ENCODE data around the gene NWD2. TPM values are rescaled to one million over a fixed set of nuclear protein-coding genes. Genes with fewer than 3 reads are reported as not detected.

NWD2 gene
- total RNA-seq, 1 experiment from 2014 or later, result under 0.01 TPM

DNA sequence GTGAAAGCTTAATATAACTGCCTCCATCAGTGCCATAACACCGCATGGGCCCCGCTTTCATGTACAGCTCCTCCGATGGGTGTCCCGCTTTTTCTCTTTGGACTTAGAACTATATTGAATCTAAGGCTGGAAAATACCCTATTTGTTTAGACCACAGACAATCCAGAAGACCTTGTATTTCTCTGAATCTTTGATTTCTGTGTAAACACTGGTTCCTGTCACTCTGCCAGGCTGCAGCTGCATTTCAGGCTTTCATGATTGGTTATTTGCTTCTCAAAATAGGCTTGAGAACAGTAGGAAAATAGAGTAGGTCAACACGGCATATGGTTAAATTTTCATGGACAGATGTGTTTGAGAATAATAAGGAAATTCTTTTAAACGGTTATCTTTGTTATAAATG is 80.0 kb downstream of the NWD2 start:
- Histone ChIP-seq H3K9me2 (replicated peaks; ENCODE audit: low read length) (no peaks in the 10 kb centered on the region), H3K9me3 (ENCODE audit: low read length) (no peaks in the 10 kb centered on the region), H3K27me3 (ENCODE audit: low read length) (no peaks in the 10 kb centered on the region), H4K20me1 (ENCODE audit: low read length) (no peaks in the 10 kb centered on the region), H3K79me2 (ENCODE audit: low read length) (no peaks in the 10 kb centered on the region), H3K9ac (ENCODE audit: low read length) (no peak overlapping the region), H3K27ac (ENCODE audit: low read length) (no peak overlapping the region), H3K36me3 (ENCODE audit: low read depth, low read length) (no peaks in the 10 kb centered on the region), H3K4me2 (ENCODE audit: low read length) (no peak overlapping the region), H2AFZ (ENCODE audit: low read length) (no peak overlapping the region), H3K4me3 (ENCODE audit: low read length) (no peak overlapping the region), H3K4me1 (ENCODE audit: insufficient read depth, low read length) (peaks cover 19% of the 10 kb centered on the region), H3F3A (ENCODE audit: low read length, unreplicated experiment) (no peaks in the 10 kb centered on the region)
- ChIA-PET POLR2A (ENCODE audit: unreplicated experiment) (no interaction called here), CTCF (no interaction called here)
- intact Hi-C loops (cut with micrococcal nuclease), result no loop called here
- DNase-seq, result no peak
- no peak for ATAC-seq
- no peak for TF ChIP-seq EZH2phosphoT487 (IDR thresholded peaks at IDR 0.05; ENCODE audit: borderline replicate concordance, low read length)
- TF ChIP-seq, protein P1, sequence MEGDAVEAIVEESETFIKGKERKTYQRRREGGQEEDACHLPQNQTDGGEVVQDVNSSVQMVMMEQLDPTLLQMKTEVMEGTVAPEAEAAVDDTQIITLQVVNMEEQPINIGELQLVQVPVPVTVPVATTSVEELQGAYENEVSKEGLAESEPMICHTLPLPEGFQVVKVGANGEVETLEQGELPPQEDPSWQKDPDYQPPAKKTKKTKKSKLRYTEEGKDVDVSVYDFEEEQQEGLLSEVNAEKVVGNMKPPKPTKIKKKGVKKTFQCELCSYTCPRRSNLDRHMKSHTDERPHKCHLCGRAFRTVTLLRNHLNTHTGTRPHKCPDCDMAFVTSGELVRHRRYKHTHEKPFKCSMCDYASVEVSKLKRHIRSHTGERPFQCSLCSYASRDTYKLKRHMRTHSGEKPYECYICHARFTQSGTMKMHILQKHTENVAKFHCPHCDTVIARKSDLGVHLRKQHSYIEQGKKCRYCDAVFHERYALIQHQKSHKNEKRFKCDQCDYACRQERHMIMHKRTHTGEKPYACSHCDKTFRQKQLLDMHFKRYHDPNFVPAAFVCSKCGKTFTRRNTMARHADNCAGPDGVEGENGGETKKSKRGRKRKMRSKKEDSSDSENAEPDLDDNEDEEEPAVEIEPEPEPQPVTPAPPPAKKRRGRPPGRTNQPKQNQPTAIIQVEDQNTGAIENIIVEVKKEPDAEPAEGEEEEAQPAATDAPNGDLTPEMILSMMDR (conservative IDR thresholded peaks at IDR 0.05; ENCODE audit: low read depth, low read length), result no peak
- no peak for TF ChIP-seq EZH2 (IDR thresholded peaks at IDR 0.05; ENCODE audit: low read length, unreplicated experiment)
- BruUV-seq (replicated peaks), result no TSS peak

DNA sequence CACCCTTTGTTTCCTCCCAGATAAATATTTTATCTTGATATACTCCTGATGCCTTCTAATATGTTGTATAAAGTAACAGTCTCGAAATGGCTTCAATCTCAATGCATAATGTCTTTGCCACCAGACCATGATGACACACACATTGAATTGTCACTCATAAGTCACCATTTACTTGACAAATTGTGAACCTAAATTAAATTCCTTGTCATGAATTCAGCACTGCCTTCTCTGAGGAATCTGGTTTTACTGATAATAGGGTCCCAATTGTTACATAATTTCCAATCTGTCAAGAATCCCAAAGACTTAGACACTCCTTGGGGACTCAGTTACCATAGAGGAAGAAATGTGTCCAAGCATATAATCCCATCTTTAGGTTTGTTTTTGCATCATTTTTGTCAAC is 82.3 kb downstream of the NWD2 start:
- TF ChIP-seq, protein P1 (conservative IDR thresholded peaks at IDR 0.05; ENCODE audit: low read depth, low read length), result no peak
- TF ChIP-seq EZH2phosphoT487 (IDR thresholded peaks at IDR 0.05; ENCODE audit: borderline replicate concordance, low read length), result no peak
- TF ChIP-seq EZH2 (IDR thresholded peaks at IDR 0.05; ENCODE audit: low read length, unreplicated experiment), result no peak
- no TSS peak for BruUV-seq (replicated peaks)
- ATAC-seq (no peak), DNase-seq (no peak)
- H3K79me2 ChIP-seq (ENCODE audit: low read length), result no peaks in the 10 kb centered on the region
- H3K4me1 ChIP-seq (ENCODE audit: insufficient read depth, low read length), result peaks cover 18% of the 10 kb centered on the region
- no peaks in the 10 kb centered on the region for H3K36me3 ChIP-seq (ENCODE audit: low read depth, low read length)
- intact Hi-C loops (cut with micrococcal nuclease), result no loop called here
- no peaks in the 10 kb centered on the region for H3K9me2 ChIP-seq (replicated peaks; ENCODE audit: low read length)
- H3K4me3 ChIP-seq (ENCODE audit: low read length), result no peak overlapping the region
- ChIA-PET POLR2A (ENCODE audit: unreplicated experiment) (no interaction called here), CTCF (no interaction called here)
- no peaks in the 10 kb centered on the region for H3K9me3 ChIP-seq (ENCODE audit: low read length)
- H2AFZ ChIP-seq (ENCODE audit: low read length), result no peak overlapping the region
- H3F3A ChIP-seq (ENCODE audit: low read length, unreplicated experiment), result no peaks in the 10 kb centered on the region
- no peaks in the 10 kb centered on the region for H4K20me1 ChIP-seq (ENCODE audit: low read length)
- no peak overlapping the region for H3K27ac ChIP-seq (ENCODE audit: low read length)
- H3K4me2 ChIP-seq (ENCODE audit: low read length), result no peak overlapping the region
- H3K9ac ChIP-seq (ENCODE audit: low read length), result no peak overlapping the region
- H3K27me3 ChIP-seq (ENCODE audit: low read length), result no peaks in the 10 kb centered on the region

DNA sequence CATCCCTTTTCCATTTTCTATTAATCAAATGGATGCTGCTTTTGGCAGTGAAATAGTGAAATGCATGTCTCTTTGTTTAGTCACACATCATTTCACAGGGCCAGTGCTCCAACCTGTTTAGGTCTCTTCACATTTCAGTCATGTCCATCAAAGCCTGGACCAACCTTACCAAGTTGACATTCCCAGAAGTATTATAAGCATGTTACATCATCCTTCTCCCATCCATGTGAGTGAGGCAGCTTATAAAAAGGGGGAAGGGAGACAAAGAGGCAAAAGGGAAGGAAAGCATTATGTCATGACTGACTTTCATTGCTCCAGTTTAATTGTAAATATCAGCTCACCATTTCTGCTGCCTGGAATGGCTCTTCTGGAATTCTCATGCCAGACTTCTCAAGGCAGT is 94.4 kb downstream of the NWD2 start:
- Histone ChIP-seq H3K4me3 (ENCODE audit: low read length) (no peak overlapping the region), H3K9ac (ENCODE audit: low read length) (no peak overlapping the region), H3K27ac (ENCODE audit: low read length) (no peak overlapping the region), H3K9me3 (ENCODE audit: low read length) (no peaks in the 10 kb centered on the region), H3K36me3 (ENCODE audit: low read depth, low read length) (no peaks in the 10 kb centered on the region), H3K79me2 (ENCODE audit: low read length) (no peaks in the 10 kb centered on the region), H3K27me3 (ENCODE audit: low read length) (peaks cover 6% of the 10 kb centered on the region), H3K9me2 (replicated peaks; ENCODE audit: low read length) (no peaks in the 10 kb centered on the region), H3K4me2 (ENCODE audit: low read length) (no peak overlapping the region), H2AFZ (ENCODE audit: low read length) (no peak overlapping the region), H3K4me1 (ENCODE audit: insufficient read depth, low read length) (no peaks in the 10 kb centered on the region), H3F3A (ENCODE audit: low read length, unreplicated experiment) (no peaks in the 10 kb centered on the region), H4K20me1 (ENCODE audit: low read length) (no peaks in the 10 kb centered on the region)
- no peak for TF ChIP-seq EZH2 (IDR thresholded peaks at IDR 0.05; ENCODE audit: low read length, unreplicated experiment)
- TF ChIP-seq, protein P1 (conservative IDR thresholded peaks at IDR 0.05; ENCODE audit: low read depth, low read length), result no peak
- no peak for TF ChIP-seq EZH2phosphoT487 (IDR thresholded peaks at IDR 0.05; ENCODE audit: borderline replicate concordance, low read length)
- POLR2A ChIA-PET (ENCODE audit: unreplicated experiment), result no interaction called here
- DNase-seq (no peak), ATAC-seq (no peak)
- no TSS peak for BruUV-seq (replicated peaks)
- CTCF ChIA-PET, result no interaction called here
- intact Hi-C loops (cut with micrococcal nuclease), result no loop called here
